HG03558 (cell line): Measurements from ENCODE around the gene PYY.

ENCODE experiments used
- ATAC-seq: cut with Tn5 transposase; IDR thresholded peaks from one replicate; pipeline ENCODE4 v1.9.1; 2021; ENCODE audit warnings: moderate number of reproducible peaks; ENCODE audit not compliant: unreplicated experiment; ENCODE audit errors: extremely low read depth

PYY gene

DNA sequence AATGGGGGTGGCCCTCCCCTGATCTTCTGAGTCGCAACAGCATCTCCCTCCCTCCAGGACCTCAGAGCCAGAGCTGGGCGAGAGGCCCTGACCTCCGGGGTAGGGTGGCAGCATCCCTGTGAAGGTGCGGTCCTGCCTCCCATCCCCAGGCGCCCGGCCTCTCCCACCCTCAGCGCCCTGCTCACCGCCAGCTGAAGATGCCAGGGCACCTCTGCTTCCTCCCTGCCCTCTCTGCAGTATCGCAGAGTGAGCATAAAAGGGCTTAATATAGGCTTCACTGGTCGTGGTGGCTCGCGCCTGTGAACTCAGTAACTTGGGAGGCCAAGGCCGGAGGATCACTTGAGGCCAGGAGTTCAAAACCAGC, 35.7 kb downstream of the PYY start:
- no peak for ATAC-seq

DNA sequence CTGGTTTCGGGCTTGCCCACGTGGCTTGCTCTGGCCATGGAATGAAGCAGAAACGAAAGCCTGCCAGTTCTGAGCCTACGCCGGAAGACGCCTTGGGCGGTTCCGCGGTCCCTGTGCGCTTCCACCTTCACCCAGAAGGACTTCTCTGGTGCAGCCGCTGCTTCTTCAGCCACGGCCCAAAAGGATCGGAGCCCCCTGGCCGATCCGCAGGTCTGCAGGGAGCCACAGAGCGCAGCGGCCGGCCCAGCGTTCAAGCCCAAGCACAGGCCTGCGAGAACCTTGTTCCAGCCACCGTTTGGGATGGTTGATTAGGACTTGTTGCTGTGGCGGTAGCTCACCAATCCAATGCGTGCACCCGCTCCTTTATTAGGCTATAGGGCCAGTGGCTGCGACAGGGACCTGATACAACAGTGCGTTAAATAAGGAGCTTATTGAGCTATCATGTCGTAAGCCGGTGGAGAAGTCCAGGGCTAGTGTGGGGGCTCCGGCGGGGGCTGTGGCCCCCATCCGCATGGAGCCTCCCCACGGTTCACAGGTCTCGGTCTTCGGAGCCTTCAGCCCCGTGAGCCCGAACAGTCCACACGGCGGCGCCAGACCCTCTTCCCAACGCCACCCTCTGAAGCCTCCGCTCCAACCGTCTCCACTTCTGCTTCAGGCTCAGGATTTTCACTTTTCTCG, 36.3 kb downstream of the PYY start:
- no peak for ATAC-seq

DNA sequence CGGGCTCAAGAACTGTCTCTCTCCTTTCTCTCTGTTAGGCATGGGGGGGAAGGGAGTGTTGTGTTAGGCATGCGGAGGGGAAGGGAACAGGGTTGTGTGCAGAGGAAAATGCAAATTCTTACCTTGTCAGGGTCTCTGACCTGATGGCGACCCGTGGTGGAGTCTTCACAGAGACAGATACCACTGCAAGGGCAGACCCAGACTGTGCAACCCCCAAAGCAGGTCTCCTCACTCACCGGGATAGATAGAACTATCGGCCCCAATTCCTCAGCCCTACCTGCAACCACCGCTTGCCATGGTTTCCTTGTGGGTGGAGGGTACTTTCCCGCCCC, 36.8 kb downstream of the PYY start:
- no peak for ATAC-seq

DNA sequence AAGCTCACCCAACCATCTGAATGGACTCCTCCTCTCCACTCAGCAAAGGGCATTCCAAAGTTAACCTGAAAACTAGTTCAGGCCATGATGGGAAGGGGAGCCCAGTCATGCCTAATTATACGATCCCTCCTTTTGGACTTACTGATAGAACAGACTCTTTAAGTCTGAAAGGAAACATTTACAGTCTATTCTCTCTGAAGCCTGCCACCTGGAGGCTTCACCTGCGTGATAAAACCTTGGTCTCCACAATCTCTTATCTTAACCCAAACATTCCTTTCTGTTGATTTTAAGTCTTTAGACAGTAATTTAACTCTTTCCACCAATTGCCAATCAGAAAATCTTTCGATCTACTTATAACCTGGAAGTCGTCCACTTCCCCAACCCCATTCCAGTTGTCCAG, 37.4 kb downstream of the PYY start:
- no peak for ATAC-seq

DNA sequence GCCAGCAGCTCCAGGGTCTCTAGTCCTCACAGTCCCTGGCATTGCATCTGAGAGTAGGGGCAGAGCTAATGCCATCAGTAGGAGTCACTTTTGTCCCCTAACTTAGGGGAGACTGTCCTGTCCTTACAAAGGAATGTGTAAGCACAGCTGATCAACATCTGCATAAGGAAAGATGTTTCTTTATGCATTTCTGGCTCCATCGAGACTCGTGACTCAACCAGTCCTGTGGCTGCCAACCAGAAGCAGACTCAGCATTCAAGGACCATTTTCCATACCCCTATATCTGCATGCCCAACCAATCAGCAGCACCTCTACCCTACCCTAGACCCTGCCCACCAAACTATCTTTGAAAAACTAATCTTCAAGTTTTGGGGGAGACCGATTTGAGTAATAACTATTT, 38.2 kb downstream of the PYY start:
- ATAC-seq, result no peak

DNA sequence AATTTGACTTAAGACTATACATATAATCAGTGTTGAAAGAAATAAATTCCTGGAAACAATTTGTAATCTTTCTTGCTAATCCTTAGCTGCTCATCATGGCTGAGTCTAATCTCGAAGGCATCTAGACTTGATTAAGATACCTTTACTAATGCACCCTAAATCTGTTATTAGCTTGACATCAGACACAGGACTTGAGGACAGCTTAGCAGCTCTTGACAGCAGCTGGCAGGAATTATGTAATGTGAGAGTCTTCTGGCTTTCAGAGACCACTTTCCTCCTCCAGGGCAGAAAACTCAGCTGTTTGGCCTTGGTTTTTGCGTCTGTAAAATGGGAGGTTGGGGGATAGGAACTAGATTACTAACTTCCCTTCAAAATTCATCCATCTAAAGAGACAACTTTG, 39.3 kb downstream of the PYY start:
- ATAC-seq, result no peak

DNA sequence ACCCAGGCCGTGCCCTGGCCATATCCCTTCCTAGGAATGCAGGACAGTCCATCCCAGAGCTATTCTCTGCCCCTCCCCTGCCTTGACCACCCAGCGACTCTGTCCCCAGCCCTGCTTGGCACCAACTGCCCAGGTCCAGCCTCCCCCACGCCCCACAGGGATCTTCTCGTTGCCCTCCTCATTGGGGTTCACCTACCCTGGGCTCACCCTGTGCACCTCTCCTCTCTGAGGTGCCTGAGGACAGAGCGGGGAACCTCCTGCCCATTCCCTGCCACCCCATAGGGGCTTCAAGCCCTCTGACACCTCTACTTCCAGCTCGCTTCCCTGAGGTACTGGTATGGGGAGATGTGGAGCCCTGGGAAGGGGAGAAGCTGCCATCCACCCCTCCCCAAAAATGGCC, 40.2 kb downstream of the PYY start:
- ATAC-seq, result no peak

DNA sequence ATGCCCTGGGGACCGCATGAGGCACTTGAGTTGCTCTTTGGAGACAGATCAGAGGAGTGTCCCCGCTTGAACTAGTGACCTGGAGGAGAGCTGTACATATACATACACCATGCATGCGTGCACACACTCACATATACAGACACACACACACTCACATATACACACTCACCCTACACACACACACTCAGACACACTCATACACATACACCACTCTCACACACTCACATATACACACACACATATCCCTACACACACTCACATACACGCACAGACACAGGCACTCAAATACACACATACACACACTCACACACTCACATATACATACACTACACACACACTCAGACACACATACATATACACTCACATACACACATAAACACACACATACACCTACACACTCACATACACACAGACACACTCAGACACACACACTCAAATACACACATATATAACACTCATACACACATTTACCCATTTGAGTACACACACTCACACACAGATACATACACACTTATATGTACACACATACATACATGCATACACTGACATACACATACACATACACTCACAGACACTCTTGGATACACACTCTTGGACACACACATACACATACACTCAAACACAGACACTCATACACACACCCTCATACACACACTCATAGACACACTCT, 41.0 kb downstream of the PYY start:
- ATAC-seq, result no peak

DNA sequence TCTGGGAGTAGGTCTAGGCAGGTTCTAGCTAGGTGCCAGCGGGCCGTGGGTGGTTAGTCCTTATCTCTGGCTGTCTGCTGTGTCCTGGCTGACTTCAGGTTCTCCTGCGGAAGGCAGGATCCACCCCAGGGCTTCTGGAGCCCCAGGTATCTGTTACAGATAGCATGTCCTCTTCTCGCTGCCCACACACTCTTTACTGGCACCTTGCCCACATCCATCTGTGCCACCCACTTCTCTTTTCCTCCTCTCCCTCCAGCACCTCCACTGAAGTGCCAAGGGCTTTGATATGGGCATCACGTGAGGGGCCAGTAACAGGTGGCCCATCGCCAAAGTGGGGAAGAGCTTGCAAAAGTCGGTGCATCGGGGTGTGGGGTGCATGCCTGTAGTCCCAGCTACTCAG, 41.8 kb downstream of the PYY start:
- ATAC-seq, result no peak

DNA sequence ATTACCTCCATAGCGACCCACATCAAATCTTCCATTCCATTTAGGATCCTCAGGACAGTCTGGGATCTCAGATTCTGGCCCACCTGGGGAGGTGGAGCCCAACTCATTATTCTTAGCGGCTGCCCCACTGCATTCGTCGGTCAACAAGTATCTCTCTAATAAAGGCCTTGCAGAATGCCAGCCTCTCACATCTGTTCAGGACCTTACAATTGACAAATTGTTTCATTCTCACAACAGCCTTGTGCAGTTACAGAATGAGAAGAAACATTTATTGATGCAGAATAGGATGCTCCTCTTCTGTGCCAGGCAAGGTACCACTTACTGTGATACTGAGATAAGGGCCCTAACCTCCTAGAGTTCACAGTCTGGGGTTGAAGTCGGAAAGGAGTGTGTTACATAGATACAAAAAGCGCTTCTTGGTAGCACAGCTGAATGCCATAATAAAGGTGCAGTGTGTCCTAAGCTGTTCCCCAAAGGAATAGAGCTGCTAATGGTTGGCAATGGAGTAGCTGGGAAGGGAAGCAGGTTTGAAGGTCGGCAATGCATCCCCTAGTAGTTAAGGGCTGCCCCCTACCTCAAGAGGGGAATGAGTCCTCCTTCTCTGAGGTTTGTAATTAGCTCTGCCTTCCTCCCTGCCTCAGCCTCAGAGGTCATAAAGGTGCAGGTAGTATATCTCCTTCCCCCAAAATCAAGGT, 44.1 kb downstream of the PYY start:
- ATAC-seq, result no peak

DNA sequence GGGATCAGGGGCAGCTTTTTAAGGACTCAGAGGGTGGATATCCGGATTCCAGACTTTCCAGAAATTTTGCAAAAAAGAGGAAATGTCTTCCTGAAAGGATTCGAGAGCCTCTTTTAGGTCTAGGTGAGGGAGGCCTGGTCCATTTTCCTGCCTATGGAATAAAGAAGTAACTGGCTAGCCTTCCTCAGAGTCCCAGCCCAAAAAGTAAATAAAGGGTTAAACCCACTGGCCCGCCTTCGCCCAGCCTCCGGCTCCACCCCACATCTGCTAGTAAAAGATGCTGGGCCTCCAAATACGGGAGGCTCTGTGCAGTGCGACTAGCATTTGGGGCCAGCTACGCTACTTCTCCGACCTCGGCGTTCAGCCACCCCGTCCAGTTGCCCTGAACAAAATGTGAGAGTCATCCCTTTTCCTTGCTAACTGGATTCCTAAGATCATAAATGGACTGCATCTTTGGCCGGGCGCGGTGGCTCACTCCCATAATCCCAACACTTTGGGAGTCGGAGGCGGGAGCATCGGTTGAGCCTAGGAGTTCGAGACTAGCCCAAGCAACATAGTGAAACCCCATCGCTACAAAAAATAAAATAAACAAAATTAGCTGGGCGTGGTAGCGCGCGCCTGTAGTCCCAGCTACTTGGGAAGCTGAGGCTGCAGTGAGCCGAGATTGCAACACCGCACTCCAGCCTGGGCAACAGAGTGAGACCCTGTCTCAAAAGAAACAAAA, 45.6 kb downstream of the PYY start:
- no peak for ATAC-seq

DNA sequence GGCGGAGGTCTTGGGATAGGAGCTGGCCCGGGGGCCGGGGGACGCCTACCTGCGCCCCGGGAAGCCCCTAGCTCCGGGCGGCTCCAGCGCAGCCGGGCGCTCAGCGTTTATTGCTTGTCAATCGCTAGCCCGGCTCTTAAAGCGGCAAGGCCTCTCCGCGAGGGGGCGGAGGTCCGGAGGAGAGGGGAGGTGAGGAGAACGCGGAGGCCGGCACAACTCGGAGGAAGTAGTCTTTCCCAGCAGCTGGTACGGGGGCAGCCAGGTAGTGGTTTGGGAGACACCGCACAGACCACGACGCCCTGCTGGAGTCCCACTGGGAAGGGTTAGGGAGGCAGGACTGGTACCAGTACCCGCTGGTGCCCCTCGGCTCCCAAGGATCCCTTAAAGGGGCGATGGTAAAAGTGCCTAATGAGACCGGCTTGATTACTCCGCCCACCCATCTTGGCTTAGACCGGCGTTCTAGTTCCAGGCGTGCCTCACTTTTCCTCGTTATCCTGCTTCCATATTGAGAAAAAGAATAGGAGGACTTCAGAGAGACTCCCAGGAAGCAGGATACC, 46.2 kb downstream of the PYY start, which contains the start of gene MPP2:
Gene MPP2, minus strand, starts transcription at position 112 of the 557 bp plus-strand sequence. CDS start 3,076 bp downstream, outside the sequence.
- no peak for ATAC-seq

DNA sequence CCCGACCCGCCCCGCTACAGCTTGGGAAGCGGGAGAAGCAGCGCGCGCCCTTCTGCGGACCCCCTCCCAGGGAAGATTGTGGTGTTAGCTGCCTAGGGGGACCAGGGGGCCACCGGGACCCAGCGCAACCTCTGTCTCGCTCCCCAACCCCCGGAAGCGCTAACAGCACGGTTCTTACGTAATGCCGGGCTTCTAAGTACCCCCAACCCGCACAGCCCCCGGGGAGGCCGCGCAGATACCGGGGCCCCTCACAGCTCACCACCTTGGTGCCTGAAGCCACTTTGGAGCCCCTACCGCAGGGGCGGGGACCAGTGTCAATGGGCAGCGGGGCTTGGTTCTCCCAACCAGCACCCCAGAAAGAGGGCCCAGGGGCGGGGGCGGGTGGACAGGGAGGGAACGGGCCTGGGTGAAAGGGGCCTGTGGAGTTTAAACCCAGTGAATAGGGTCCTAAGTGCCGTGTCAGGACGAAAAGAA, 46.8 kb downstream of the PYY start:
- no peak for ATAC-seq

DNA sequence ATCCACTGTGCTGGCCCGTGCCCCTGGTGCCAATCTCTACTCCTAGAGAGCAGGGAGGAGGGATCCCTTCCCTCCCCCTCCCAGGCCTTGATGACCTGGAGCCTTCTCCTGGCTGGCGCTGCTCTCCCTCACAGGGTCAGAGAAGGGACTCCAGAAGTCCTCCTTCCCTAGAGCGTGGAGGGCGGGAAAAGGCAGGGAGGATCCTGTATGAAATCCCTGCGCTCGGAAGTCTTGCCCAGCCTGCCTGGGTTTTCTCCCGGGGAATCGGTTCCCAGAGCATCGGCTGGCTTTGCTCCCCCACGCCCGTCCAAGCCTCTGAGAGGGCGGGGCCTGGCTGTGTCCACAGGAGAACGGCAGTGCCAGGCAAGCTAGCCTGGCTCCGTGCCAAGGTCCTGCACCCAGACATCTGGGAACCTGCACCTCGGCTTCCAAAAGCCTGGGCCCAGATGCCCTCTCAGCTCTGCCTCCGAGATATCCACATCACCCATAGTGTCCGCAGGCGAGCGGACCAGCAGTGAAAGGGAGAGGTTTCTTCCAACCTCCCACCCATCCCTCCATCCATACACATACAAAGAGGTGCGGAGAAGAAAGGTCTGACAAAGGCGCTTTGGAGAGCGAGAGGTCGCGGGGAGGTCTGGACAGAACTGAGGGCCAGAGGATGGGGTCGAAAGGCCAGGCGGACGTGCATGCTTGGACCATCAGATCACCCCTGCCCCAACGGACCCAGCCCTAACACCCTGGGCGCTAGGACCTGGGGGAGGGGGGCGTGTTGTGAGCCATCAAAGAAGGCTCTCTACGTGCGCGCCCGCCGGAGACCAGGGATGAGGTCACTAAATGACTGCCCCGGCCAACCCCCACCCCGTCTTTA, 47.5 kb downstream of the PYY start:
- ATAC-seq, result no peak

DNA sequence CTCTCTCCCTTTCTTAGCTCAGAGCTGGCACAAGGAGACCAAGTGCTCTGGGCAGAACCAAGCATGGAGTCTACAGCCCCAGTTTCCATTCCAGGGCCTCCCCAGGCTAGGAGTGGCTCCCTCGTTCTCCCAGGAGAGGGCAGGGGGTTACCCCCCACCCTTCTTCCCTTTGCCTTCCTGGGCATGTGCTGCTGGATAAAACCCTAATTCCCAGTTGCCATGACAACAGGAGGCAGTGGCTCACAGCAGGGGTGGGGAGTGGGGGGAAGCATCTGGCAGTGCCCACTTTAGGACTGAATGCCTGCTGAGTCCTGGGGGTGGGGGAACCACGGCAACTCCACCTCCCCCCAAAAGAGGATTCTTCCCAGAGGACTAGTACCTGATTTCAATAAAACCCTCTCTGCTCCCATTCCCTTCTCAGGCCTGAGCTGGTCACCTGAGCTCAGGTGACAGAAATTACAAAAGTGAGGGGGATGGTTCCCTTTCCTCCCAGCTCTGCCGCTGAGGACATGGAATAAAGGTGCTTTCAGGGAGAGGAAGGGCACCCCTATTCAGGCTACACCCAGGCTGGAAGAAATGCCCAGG, 48.2 kb downstream of the PYY start:
- ATAC-seq, result no peak
